CD4-positive, alpha-beta T cell treated with Interleukin-17A for 1 hour (primary cell): ENCODE data around the gene RBM4.
"Not testable (repeated sequence)": the region's sequence is repeated elsewhere in the genome, so short reads cannot be mapped to it uniquely, and the experiment has no call there.

Experiments used
- DNase-seq: peaks from one replicate; pipeline ENCODE4 v3.0.0-alpha.2; 2020

The RBM4 gene, protein sequence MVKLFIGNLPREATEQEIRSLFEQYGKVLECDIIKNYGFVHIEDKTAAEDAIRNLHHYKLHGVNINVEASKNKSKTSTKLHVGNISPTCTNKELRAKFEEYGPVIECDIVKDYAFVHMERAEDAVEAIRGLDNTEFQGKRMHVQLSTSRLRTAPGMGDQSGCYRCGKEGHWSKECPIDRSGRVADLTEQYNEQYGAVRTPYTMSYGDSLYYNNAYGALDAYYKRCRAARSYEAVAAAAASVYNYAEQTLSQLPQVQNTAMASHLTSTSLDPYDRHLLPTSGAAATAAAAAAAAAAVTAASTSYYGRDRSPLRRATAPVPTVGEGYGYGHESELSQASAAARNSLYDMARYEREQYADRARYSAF

DNA sequence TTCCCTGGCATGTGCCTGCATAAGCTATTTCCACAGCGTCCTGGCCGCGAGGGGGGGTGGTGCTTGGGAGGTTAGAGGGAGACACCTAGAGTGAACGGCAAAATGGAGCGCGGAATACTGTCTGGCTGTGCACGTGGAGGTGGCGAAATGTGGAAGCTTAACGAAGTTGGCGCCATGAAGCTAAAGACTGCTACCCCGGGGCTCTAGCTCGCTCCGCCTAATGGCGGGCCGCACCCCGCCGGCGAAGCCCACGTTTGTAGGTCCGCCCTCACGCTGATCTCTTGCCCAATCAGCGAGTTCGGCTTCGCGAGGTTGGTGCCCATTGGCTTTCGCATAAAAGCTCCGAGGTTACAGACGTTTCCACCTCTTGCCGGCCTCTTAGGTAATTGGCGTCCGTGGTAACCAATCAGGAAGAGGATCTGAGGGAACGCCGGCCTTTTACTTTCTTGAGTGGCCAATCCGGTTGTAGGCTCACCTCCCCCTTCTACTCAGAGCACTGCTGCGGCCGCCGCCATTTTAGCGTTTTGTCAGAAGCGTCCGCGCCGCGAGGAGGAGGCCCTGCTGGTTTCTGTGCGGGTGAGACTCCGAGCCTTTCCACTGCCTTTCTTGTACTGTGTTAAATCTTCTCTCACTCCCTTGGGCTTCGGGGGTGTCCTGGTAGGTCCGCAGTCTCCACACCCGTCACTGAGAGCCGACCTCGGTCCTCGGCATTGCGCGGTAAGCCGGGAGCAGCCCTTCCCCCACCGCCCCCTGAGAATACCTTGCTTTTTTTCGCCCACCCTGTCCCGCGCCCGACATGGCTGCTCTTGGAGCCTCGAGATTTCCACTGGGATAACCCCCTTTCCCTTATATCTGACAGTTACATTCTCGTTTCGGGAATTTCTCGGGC is at the start of gene RBM4:
RBM4 (plus strand) TSS at position 527 of the 889 bp plus-strand sequence. CDS start 1,009 bp downstream, outside the sequence.
- peak; percentile 99 for DNase-seq

DNA sequence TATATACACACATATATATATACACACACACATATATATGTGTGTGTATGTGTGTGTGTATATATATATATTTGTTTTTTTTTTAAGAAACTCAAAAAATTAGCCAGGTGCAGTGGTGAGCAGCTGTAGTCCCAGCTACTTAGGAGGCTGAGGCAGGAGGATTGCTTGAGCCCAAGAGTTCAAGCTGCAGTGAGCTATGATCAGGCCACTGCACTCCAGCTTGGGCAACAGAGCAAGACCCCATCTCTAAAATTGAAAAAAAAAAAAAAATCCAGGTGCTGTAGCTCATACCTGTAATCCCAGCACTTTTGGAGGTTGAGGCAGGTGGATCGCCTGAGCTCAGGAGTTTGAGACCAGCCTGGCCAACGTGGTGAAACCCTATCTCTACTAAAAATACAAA is 49.2 kb upstream of the RBM4 start:
- not testable (repeated sequence) for DNase-seq

DNA sequence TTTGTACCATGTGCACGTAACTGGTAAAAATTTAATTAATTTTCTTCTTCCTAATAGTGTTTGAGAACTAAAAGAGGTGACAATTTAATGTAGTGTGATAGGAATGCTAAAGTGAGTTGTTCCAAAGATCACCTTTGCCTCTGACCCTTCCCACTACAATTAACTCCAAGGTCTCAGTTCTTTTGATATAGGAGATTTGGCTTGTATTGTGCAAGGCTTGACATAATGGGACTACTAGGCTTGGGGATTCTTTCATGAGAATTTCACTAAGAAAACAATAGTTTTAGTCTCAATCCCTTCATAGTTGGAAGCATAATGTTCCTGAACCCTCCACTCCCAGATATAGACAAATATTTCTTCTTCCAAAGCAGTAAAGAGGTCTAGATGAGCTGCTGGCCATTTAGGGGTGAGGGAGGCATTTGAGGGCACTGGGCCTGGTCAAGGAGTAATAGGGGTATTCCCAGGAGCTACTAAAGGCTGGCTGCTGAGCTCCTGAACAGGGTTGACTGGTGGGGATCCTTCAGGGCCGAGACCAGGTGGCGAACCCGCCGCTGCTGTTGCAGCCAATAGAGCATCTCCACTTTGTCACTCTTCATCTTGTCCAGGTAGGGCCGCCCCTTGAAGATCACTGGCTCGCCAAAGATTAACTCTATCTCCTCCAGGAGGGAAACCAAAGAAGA is 48.4 kb upstream of the RBM4 start:
- no peak for DNase-seq

DNA sequence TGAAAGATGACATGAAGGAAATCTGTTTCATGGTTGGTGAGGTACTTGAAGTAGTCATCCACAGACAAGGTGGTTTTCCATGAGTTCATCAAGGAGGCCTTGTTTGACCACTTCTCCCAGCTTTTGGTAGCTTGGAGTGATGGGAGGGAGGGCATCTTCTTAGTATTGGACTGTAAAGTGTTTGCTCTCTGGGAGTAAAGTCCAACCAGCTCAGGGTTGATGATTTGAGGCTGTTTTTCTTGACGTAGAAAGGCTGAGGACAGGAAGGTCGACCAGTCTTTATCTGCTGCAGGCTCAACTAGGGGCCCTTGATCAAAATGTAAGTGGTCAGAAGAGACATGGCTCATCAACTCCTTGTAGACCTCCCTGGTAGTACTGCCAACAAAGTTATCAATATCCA is 47.3 kb upstream of the RBM4 start:
- no peak for DNase-seq

DNA sequence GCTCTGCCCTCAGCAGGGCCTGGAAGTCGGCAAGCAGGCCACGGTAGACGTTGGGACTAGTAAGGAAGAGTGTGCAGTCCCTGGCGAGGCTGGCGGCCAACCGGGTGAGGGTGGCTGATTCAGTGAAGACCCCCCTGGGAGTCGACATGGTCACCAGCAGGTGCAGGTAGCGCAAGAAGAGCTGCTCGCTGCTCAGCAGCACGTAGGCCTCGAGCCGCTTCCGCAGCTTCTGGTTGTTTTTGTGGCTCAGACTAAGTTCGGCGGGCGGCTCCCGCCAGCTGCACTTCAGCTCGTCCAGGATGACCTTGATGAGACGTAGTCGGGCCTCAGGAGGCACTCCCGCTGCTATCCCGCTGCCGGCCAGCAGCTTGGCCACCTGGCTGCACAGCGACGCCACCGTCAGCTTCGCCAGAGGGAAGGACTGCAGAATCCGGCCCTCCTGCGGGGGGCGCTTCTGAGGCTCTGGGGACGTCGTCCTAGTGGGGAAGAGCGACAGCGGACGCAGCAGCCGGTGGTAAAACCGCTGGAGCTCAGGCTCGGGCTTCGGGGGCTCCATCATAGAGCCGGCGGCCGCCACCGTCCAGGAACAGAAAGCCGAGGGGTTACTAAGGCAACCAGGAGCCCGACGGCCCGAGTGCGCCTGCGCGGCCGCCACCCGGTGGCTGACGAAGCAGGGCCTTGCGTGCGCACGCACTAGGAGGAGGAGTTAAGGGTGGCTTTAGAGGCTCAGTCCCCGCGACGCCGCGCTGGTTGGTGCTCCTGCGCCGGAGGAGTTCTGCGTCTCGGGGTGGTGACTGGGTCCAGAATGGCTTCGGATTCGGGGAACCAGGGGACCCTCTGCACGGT is 45.8 kb upstream of the RBM4 start, which contains the start of the genes CCDC87 and CCS:
CCDC87 (minus strand) TSS at position 607 of the 846 bp plus-strand sequence; CDS start at position 559, 48 bp downstream.
CCS (plus strand) TSS at position 729 of the 846 bp plus-strand sequence; CDS start at position 806, 77 bp downstream.
- DNase-seq, result peak; percentile 98

DNA sequence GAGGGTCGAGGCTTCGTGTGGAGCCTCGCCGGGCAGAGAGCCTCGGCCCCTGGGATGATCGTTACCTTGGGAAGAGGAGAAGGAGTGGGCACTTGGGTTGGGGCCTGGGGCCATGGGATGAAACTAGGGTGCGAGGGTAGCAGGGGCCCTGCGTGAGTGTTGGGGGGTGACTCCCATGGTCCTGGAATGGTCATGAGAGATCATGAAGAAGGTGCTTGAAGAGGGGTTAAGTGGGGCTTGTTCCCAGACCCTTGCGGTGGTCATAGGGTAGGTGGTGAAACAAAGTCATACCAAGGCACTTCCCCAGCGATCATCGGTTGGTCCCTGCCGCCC is 45.2 kb upstream of the RBM4 start:
- no peak for DNase-seq

DNA sequence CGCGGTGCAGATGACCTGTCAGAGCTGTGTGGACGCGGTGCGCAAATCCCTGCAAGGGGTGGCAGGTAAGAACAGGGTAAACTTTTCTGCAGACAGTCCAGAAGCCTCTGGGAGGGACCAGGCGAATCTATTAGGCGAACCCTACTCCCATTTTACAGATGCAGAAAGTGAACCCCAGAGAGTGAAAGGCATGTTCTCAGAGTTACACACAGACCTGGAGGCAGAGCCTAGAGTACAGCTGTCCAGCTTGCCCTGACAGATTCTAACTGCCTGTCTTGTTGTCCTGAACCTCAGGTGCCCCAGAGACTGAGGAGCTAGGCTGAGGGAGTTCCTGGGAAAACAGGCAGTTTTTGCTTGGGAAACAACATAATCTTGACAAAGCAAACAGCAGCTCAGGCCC is 44.9 kb upstream of the RBM4 start:
- no peak for DNase-seq

DNA sequence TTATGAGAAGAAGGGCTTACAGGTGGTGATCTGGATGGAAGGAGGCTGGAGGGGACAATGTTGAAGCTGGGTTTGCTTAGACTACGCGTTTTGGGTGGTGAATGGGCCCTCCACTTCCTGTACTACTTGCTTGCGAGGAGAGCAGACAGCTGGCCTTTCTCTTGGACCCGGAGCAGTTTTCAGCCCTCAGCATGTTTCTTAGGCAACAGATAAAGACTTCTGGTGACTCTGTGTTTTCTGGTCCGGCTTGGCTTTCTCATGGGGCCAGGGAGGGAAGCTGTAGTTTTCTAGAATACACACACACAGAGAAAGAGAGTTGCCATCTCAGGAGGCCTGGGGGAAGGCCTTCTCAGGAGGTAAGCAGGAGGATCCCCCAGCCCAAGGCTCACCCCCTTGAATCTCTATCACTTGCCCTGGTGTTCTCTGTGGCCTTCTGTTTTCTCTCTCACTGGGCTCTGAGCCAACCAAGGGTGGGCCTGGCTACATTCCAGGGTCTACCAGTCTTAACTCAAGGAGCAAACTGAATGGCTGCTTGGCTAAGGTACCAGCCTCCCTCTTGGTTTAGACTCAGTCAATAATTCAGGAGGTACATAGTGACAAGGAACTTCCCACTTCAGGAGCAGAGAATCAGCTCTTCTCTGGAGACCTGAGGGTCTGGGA is 43.1 kb upstream of the RBM4 start:
- DNase-seq, result no peak

DNA sequence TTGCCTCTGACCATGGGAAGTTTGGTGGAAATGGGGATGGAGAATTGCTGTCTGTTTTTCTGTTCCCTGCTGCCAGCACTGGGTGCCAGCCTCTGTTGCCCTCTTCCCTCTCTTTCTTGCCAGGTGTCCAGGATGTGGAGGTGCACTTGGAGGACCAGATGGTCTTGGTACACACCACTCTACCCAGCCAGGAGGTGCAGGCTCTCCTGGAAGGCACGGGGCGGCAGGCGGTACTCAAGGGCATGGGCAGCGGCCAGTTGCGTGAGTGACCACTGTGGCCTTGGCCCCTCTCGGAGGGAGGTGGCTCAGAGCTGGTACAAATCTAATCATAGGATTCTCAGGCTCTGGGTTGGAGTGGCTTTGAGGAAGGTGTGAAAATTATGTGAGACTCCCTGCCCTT is 39.5 kb upstream of the RBM4 start:
- no peak for DNase-seq

DNA sequence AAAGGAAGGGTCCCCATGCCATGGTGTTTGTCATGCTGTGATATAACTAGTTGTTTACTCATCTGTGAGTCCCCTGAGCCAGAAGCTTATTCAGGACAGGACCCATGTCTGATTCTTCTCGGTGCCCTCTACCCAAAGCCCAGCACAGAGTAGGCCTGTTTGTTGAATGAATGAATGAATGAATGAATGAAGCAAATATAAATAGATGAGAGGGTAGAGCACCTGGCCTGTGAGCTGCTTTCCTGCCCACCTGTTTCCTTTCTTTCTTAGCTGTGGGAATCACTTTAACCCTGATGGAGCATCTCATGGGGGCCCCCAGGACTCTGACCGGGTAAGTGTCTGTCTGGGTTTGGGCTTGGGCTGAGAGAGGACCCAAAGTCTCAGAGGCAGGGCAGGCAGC is 38.3 kb upstream of the RBM4 start:
- DNase-seq, result no peak

DNA sequence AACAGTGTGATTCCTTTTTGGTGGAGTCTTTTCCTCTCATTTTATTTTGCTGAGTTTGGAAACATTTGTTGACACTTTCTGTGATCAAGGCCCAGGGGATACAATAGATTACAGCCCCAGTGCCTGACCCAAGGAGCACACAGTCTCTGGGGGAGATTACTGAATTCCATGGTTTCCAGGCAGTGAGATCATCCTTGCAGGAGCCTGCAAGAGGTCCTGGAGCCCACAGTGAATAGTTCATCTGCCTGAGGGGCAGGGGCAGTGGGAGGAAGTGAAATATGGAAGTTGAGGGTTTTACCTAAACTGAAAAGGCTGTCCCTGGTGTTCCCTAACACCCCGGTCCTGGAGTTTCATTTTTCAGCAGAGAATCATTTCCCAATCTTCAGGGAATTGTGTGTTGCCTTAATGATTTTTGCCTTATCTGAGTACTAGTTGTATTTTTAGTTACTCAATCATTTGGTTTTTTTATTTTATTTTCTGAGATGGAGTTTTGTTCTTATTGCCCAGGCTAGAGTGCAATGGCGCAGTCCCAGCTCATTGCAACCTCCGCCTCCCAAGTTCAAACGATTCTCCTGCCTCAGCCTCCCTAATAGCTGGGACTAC is 37.8 kb upstream of the RBM4 start:
- DNase-seq, result no peak

DNA sequence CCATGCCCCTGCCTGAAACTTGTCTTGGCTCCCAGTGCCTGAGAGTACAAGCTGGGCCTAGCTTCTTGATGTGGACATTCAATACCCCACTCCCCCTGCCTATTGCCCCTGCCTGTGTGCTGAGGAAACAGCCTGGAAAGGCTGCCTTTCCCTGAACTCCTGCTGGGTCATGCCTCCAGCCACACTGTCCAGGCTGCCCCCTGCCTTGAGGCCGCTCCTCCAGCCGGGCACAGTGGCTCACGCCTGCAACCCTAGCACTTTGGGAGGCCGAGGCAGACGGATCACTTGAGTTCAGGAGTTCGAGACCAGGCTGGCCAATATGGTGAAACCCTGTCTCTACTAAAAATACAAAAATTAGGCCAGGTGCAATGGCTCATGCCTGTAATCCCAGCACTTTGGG is 35.4 kb upstream of the RBM4 start:
- DNase-seq, result no peak

DNA sequence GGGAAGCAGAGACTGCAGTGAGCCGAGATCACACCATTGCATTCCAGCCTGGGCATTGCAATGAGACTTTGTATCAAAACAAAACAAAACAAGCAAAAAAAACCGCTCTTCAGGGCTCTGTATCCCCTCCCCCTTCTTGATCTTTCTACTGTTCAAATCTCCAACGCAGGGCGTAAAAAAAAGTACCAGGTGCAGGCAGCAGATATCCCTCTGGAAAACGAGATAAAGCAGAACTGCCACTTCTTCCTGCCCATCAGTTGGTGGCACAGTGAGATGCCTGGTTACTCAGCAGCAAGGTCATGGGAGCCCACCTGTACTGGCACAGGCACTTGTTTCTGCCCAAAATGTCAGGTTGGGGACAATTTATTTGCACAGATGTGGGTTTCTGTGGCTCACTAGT is 34.3 kb upstream of the RBM4 start:
- DNase-seq, result no peak

DNA sequence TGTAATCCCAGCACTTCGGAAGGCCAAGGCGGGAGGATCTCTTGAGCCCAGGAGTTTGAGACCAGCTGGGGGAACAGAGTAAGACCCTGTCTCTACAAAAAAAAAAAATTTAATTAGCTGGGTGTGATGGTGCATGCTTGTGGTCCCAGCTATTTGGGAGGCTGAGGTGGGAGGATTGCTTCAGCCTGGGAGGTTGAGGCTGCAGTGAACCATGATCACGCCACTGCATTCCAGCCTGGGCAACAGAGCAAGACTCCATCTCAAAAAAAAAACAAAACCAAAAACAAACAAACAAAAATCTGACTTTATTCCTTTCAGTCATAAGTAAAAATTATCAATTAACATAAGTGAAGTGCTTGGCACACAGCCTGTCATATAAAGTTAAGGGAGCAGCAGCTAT is 31.9 kb upstream of the RBM4 start:
- not testable (repeated sequence) for DNase-seq

DNA sequence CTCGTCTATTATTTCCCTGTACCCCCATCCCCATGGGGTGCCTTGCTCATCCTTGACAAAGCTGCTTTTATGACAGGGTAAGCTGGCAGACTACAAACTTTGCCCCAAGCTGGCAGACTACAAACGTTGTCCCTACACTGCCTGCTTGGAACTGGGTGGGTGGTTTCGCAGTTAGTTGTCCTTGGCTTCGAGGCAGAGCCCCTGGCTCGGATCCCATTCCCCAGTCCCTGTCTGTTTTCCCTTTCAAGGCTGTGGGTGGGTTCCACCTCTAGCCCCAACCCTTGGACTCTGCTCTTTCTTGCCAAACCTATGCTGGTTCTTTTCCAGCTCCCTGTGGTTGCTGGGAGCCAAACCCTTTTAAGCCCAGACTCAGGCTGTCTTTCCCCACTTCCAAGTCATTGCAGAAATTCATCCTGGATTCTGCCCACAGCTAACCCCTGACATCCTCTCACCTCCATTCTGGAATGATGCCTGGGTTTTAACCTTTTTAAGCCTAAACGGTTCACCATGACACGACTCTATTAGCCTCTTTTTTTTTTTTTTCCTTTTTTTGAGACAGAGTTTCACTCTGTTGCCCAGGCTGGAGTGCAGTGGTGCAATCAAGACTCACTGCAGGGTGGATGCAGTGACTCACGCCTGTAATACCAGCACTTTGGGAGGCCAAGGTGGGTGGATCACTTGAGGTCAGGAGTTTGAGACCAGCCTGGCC is 31.2 kb upstream of the RBM4 start:
- DNase-seq, result no peak

DNA sequence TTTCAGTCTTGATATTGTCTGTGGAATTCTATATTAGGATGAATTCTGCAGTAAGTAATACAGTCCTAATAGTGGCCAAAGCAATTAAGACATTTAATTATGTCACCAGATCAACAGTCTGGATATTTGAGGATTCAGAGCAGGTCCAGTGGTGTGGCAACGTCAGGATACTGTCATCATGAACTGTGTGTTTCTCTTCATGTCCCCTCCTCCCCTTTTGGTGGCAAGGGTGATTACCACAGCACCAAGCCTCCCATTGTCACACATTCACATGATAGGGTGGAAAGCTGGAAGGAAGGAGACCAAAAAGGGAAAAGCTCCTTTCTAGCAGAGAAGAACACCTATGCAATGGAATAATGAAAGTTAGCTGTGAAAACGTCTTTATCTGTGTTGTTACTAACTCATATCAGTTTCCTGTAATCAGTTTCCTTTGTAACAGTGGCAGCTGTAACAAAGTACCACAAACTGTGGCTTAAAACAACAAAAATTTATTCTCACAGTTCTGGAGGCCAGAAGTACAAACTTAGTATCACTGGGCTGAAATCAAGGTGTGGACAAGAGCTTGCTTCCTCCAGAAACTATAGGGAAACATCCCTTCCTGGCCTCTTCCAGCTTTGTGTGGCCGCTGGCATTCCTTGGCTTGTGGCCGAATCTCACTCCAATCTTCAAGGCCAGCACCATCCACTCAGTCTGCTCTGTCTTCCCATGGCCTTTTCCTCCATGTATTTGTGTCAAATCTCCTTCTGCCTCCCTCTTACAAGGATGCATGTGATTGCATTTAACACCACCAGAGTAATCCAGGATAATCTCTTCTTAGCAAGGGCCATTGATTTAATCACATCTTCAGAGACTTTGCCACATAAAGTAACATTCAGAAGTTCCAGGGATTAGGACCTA is 28.5 kb upstream of the RBM4 start:
- DNase-seq, result no peak

DNA sequence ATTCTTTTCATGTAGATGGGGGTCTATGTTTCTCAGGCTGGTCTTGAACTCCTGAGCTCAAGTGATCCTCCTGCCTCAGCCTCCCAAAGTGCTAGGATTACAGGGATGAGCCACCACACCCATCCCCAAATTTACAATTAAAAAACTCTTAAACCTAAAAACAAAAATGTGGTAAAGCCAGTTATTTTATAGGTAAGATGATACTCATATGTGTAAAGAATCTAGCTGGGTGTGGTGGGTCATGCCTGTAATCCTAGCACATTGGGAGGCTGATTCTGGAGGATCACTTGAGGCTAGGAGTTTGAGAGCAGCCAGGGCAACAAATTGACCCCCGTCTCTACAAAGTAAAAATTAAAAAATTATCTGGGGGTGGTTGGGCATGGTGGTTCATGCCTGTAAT is 26.0 kb upstream of the RBM4 start:
- no peak for DNase-seq

DNA sequence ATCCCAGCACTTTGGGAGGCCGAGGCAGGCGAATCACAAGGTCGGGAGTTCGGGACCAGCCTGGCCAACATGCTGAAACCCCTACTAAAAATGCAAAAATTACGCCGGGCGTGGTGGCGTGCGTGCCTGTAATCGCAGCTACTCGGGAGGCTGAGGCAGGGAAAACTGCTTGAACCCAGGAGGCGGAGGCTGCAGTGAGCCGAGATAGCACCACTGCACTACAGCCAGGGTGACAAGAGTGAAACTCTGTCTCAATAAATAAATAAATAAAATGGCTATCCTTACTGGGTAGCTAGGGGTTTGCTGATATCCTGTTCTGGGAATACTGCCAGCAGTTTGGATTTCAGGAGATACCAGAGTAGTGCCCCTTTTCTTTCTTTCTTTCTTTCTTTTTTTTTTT is 24.4 kb upstream of the RBM4 start:
- DNase-seq, result no peak

DNA sequence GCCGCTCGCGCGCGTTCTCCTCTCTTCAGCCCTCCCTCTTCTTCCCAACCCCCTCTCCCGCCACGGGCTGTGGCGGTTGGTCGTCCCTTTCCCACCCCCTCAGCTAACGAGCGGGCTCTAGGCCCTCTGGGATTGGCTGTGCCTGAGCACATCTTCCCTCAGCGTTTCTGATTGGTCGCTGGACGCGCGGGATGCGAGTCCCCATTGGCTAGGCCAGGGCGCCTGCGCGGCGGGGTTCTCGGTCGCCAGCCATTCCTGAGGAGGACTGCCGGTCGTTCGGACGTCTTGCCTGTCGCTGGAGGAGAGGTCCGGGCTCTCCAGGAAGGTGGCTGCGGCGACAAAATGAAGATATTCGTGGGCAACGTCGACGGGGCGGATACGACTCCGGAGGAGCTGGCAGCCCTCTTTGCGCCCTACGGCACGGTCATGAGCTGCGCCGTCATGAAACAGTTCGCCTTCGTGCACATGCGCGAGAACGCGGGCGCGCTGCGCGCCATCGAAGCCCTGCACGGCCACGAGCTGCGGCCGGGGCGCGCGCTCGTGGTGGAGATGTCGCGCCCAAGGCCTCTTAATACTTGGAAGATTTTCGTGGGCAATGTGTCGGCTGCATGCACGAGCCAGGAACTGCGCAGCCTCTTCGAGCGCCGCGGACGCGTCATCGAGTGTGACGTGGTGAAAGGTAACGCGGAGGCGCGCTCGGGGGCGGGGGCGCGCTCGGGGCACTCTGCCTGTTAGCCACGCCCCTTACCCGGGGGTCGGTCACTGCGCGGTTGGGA is 21.9 kb upstream of the RBM4 start, which contains the start of gene RBM14:
RBM14 (plus strand) TSS at position 252 of the 776 bp plus-strand sequence; CDS start at position 343, 91 bp downstream.
- DNase-seq, result peak; percentile 99
